CD4-positive, alpha-beta T cell treated with Interleukin-10 for 1 hour (primary cell): ENCODE data around the gene RPUSD1.

Experiments
- DNase-seq: peaks from one replicate; pipeline ENCODE4 v3.0.0-alpha.2; 2020

The RPUSD1 gene

GRCh38 chr16:741986-742629 lies 46.1 kb downstream of the RPUSD1 start:
- no peak for DNase-seq

GRCh38 chr16:740764-741505 lies 47.2 kb downstream of the RPUSD1 start, which contains the start of gene CIAO3:
TSS of gene CIAO3 (minus strand) at chr16:740997. CDS start at chr16:740985, 12 bp downstream.
- DNase-seq = peak; percentile 93

- DNase-seq = no peak
Measured at GRCh38 chr16:740459-740763, 47.8 kb downstream of the RPUSD1 start.

- no peak for DNase-seq
Measured at GRCh38 chr16:739560-740458, 48.4 kb downstream of the RPUSD1 start.

GRCh38 chr16:736936-737481 lies 51.2 kb downstream of the RPUSD1 start:
- DNase-seq = no peak

- DNase-seq = no peak
Measured at GRCh38 chr16:735982-736453, 52.2 kb downstream of the RPUSD1 start.

- no peak for DNase-seq
Measured at GRCh38 chr16:734981-735881, 53.0 kb downstream of the RPUSD1 start.
